H9 (cell line): ENCODE results near the gene LRRC45. TPM values are rescaled to one million over a fixed set of nuclear protein-coding genes. Genes with fewer than 3 reads are reported as not detected.

Source experiments
- DNase-seq: peaks from one replicate; pipeline ENCODE4 v3.0.0-alpha.2; 2017
- H2AFZ ChIP-seq: one replicate; pipeline ENCODE4 v1.6.1; 2013; ENCODE audit warnings: mild to moderate bottlenecking, low read length, control low read depth, moderate library complexity
- H2AK5ac ChIP-seq: 2 replicates; pipeline ENCODE4 v1.6.1; 2013; ENCODE audit warnings: low read length, control low read depth, mixed read lengths; ENCODE audit not compliant: insufficient read length
- H2BK120ac ChIP-seq: one replicate; pipeline ENCODE4 v1.6.1; 2013; ENCODE audit warnings: low read depth, mild to moderate bottlenecking, low read length, control low read depth, inconsistent platforms; ENCODE audit not compliant: poor library complexity, severe bottlenecking
- H2BK12ac ChIP-seq: 2 replicates; pipeline ENCODE4 v1.6.1; 2013; ENCODE audit warnings: low read length, control low read depth, mixed read lengths, low read depth; ENCODE audit not compliant: insufficient read length
- H2BK15ac ChIP-seq: 2 replicates; pipeline ENCODE4 v1.6.1; 2013; ENCODE audit warnings: low read depth, low read length, control low read depth
- H2BK20ac ChIP-seq: one replicate; pipeline ENCODE4 v1.6.1; 2013; ENCODE audit warnings: low read depth, mild to moderate bottlenecking, low read length, control low read depth, inconsistent platforms; ENCODE audit not compliant: poor library complexity, severe bottlenecking
- H2BK5ac ChIP-seq: 2 replicates; pipeline ENCODE4 v1.6.1; 2013; ENCODE audit warnings: low read length, control low read depth, mixed read lengths; ENCODE audit not compliant: insufficient read length
- H3K14ac ChIP-seq: 2 replicates; pipeline ENCODE4 v1.6.1; 2013; ENCODE audit warnings: low read length, control low read depth; ENCODE audit not compliant: insufficient read depth
- H3K18ac ChIP-seq: 2 replicates; pipeline ENCODE4 v1.6.1; 2013; ENCODE audit warnings: low read depth, mild to moderate bottlenecking, mixed read lengths, low read length, control low read depth; ENCODE audit not compliant: insufficient read length
- H3K23ac ChIP-seq: 2 replicates; pipeline ENCODE4 v1.6.1; 2013; ENCODE audit warnings: low read length, control low read depth, mixed read lengths, low read depth; ENCODE audit not compliant: insufficient read length
- H3K23me2 ChIP-seq: 2 replicates; pipeline ENCODE4 v1.6.1; 2013; ENCODE audit warnings: low read depth, mild to moderate bottlenecking, mixed read lengths, low read length, control low read depth; ENCODE audit not compliant: insufficient read length, poor library complexity, severe bottlenecking
- H3K27ac ChIP-seq: 2 replicates; pipeline ENCODE4 v1.5.1; 2013; ENCODE audit warnings: low read length, control low read depth, mixed read lengths, low read depth; ENCODE audit not compliant: insufficient read length
- H3K27me3 ChIP-seq: 2 replicates; pipeline ENCODE4 v1.6.1; 2013; ENCODE audit warnings: low read length, control low read depth, inconsistent platforms; ENCODE audit not compliant: insufficient read depth
- H3K4ac ChIP-seq: 2 replicates; pipeline ENCODE4 v1.6.1; 2013; ENCODE audit warnings: low read depth, mild to moderate bottlenecking, control low read depth, inconsistent platforms, low read length, moderate library complexity
- H3K4me1 ChIP-seq: 2 replicates; pipeline ENCODE4 v1.6.1; 2013; ENCODE audit warnings: low read length, control low read depth, inconsistent platforms; ENCODE audit not compliant: insufficient read depth
- H3K4me2 ChIP-seq: 2 replicates; pipeline ENCODE4 v1.6.1; 2013; ENCODE audit warnings: low read length, control low read depth, mixed read lengths; ENCODE audit not compliant: insufficient read length, insufficient read depth
- H3K56ac ChIP-seq: 2 replicates; pipeline ENCODE4 v1.6.1; 2013; ENCODE audit warnings: low read depth, mild to moderate bottlenecking, mixed read lengths, low read length, control low read depth; ENCODE audit not compliant: insufficient read length
- H3K79me1 ChIP-seq: 2 replicates; pipeline ENCODE4 v1.6.1; 2013; ENCODE audit warnings: low read depth, mild to moderate bottlenecking, moderate library complexity, low read length, control low read depth, inconsistent platforms; ENCODE audit not compliant: insufficient read depth, poor library complexity, severe bottlenecking
- H3K79me2 ChIP-seq: 2 replicates; pipeline ENCODE4 v1.6.1; 2013; ENCODE audit warnings: low read length, control low read depth, inconsistent platforms; ENCODE audit not compliant: insufficient read depth
- H3K9ac ChIP-seq: 2 replicates; pipeline ENCODE4 v1.6.1; 2013; ENCODE audit warnings: low read length, control low read depth, mixed read lengths; ENCODE audit not compliant: insufficient read length; ENCODE audit errors: extremely low read depth
- H3K9me3 ChIP-seq: one replicate; pipeline ENCODE4 v1.6.1; 2013; ENCODE audit warnings: low read depth, low read length, inconsistent platforms; ENCODE audit not compliant: control insufficient read depth
- H3T11ph ChIP-seq: one replicate; pipeline ENCODE4 v1.6.1; 2013; ENCODE audit warnings: mild to moderate bottlenecking, low read length, control low read depth, inconsistent platforms
- H4K20me1 ChIP-seq: one replicate; pipeline ENCODE4 v1.6.1; 2013; ENCODE audit not compliant: control insufficient read depth, insufficient read length, insufficient read depth
- H4K5ac ChIP-seq: 2 replicates; pipeline ENCODE4 v1.6.1; 2013; ENCODE audit warnings: low read depth, mild to moderate bottlenecking, mixed read lengths, low read length, control low read depth; ENCODE audit not compliant: insufficient read length
- H4K8ac ChIP-seq: replicated peaks from 2 replicates; pipeline ENCODE4 v1.6.1; 2013; ENCODE audit warnings: low read length, control low read depth, mixed read lengths, low read depth; ENCODE audit not compliant: insufficient read length
- H4K91ac ChIP-seq: 2 replicates; pipeline ENCODE4 v1.6.1; 2013; ENCODE audit warnings: low read depth, mild to moderate bottlenecking, moderate library complexity, mixed read lengths, low read length, control low read depth; ENCODE audit not compliant: insufficient read length
- H3K27ac Mint-ChIP-seq, 3 experiments: 2 replicates in 2 of 3; 3 replicates in 1 of 3; pipeline ENCODE4 v1.8.0; 2020 to 2021; ENCODE audit warnings: mixed read lengths in 3 of 3, mild to moderate bottlenecking in 1 of 3, moderate library complexity in 1 of 3
- H3K27me3 Mint-ChIP-seq: 2 replicates; pipeline ENCODE4 v1.8.0; 2021; ENCODE audit warnings: low read depth, mild to moderate bottlenecking, moderate library complexity, mixed read lengths
- H3K36me3 Mint-ChIP-seq, 3 experiments: 2 replicates in 2 of 3; 3 replicates in 1 of 3; pipeline ENCODE4 v1.8.0; 2020 to 2021; ENCODE audit warnings: low read depth in 3 of 3, mixed read lengths in 3 of 3; ENCODE audit not compliant: insufficient read depth in 1 of 3
- H3K4me1 Mint-ChIP-seq, 2 experiments: 2 replicates each; pipeline ENCODE4 v1.8.0; 2020; ENCODE audit warnings: mixed read lengths in 2 of 2
- H3K4me3 Mint-ChIP-seq, 2 experiments: 2 replicates in 1 of 2; 3 replicates in 1 of 2; pipeline ENCODE4 v1.8.0; 2020 to 2021; ENCODE audit warnings: mild to moderate bottlenecking in 2 of 2, mixed read lengths in 2 of 2, moderate library complexity in 1 of 2
- H3K9me3 Mint-ChIP-seq, 2 experiments: 2 replicates in 1 of 2; 3 replicates in 1 of 2; pipeline ENCODE4 v1.8.0; 2020; ENCODE audit warnings: mild to moderate bottlenecking in 2 of 2, mixed read lengths in 2 of 2, moderate library complexity in 1 of 2
- CTCF ChIP-seq: fragments of 200-600 bp; sonication (generic); conservative IDR thresholded peaks from 3 replicates; pipeline ENCODE4 v1.8.0; 2021; ENCODE audit warnings: antibody characterized with exemption, mild to moderate bottlenecking
- WGBS: extraction: QIAGEN DNeasy Blood & Tissue Kit; methylation state at CpG from one replicate; pipeline ENCODE4 v1.1.7; 2013; ENCODE audit warnings: missing lambda C conversion rate, low lambda C conversion rate, mixed read lengths; ENCODE audit not compliant: insufficient read length; ENCODE audit errors: extremely low coverage; 5-methylcytosine and 5-hydroxymethylcytosine counted together
- total RNA-seq: library from RNA; stranded (reverse); gene quantifications from 2 replicates; pipeline ENCODE4 v1.2.1, GENCODE V29; 2021

The LRRC45 gene
- total RNA-seq, 1 experiment from 2014 or later, result 28.7 TPM

- Histone ChIP-seq H2AFZ (no peak overlapping the region), H4K91ac (no peak overlapping the region), H3K4me2 (no peak overlapping the region), H3K27ac (no peak overlapping the region), H3K23me2 (no peaks in the 10 kb centered on the region), H3K9ac (no peak overlapping the region), H3K79me2 (no peaks in the 10 kb centered on the region), H4K8ac (no peak overlapping the region), H3K27me3 (no peaks in the 10 kb centered on the region), H2BK120ac (no peak overlapping the region), H3K4ac (no peak overlapping the region), H3K79me1 (no peaks in the 10 kb centered on the region), H2BK20ac (no peak overlapping the region), H3K4me1 (no peaks in the 10 kb centered on the region; the same call in 1 of the 2 replicates), H3K18ac (no peak overlapping the region), H4K20me1 (no peaks in the 10 kb centered on the region), H2BK5ac (no peak overlapping the region), H3K23ac (no peak overlapping the region), H2BK15ac (no peak overlapping the region), H2BK12ac (no peak overlapping the region), H3K14ac (no peak overlapping the region), H2AK5ac (no peak overlapping the region), H4K5ac (no peak overlapping the region), H3K9me3 (no peaks in the 10 kb centered on the region), H3T11ph (no peak overlapping the region), H3K56ac (no peak overlapping the region)
- no peak overlapping the region; a peak in 1 of 5 replicates for H3K4me3 Mint-ChIP-seq
- no peak for DNase-seq
- no peaks in the 10 kb centered on the region; the same call in 1 of the 2 replicates for H3K27me3 Mint-ChIP-seq
- peak overlapping the region in 1 of 3 experiments; percentile 83; a peak in 2 of 7 replicates for H3K27ac Mint-ChIP-seq
- H3K9me3 Mint-ChIP-seq, result no peaks in the 10 kb centered on the region; a peak in 1 of 5 replicates
- H3K4me1 Mint-ChIP-seq, result peaks cover 11 to 20% of the 10 kb centered on the region in 2 experiments; a peak in 3 of 4 replicates
- no CpG with 5 or more reads among the region's 21 CpGs for WGBS
- peaks cover 6 to 23% (median 21%) of the 10 kb centered on the region in 3 experiments; a peak in 6 of 7 replicates for H3K36me3 Mint-ChIP-seq
- no peak for TF ChIP-seq CTCF
Measured at GRCh38 chr17:82046903-82047302, 23.8 kb downstream of the LRRC45 start.
